Hepatocyte (in vitro differentiated cells): ENCODE measurements around the gene KIFC1. TPM values are rescaled to one million over a fixed set of nuclear protein-coding genes. Genes with fewer than 3 reads are reported as not detected.
"Not testable (repeated sequence)": the region's sequence is repeated elsewhere in the genome, so short reads cannot be mapped to it uniquely, and the experiment has no call there.

ENCODE experiments used
- DNase-seq: peaks from one replicate; pipeline ENCODE4 v3.0.0-alpha.2; 2016; ENCODE audit warnings: low spot score
- H2AFZ ChIP-seq: fragments of 200-600 bp; sonication (generic); 2 replicates; pipeline ENCODE4 v1.6.0; 2016; ENCODE audit warnings: antibody characterized with exemption, mild to moderate bottlenecking
- H3K27ac ChIP-seq: fragments of 200-600 bp; sonication (generic); 2 replicates; pipeline ENCODE4 v1.5.1; 2016; ENCODE audit warnings: mild to moderate bottlenecking
- H3K27me3 ChIP-seq: fragments of 200-600 bp; sonication (generic); 2 replicates; pipeline ENCODE4 v1.6.1; 2016
- H3K36me3 ChIP-seq: fragments of 200-600 bp; sonication (generic); replicated peaks from 2 replicates; pipeline ENCODE4 v1.5.1; 2016; ENCODE audit warnings: low read depth; ENCODE audit not compliant: insufficient read depth
- H3K4me1 ChIP-seq: fragments of 200-600 bp; sonication (generic); 2 replicates; pipeline ENCODE4 v1.5.1; 2016; ENCODE audit warnings: mild to moderate bottlenecking, moderate library complexity; ENCODE audit not compliant: insufficient read depth
- H3K4me2 ChIP-seq: fragments of 200-600 bp; sonication (generic); 2 replicates; pipeline ENCODE4 v1.6.0; 2016
- H3K4me3 ChIP-seq: fragments of 200-600 bp; sonication (generic); 2 replicates; pipeline ENCODE4 v1.5.1; 2016; ENCODE audit warnings: mild to moderate bottlenecking
- H3K79me2 ChIP-seq: fragments of 200-600 bp; sonication (generic); 2 replicates; pipeline ENCODE4 v1.6.0; 2017; ENCODE audit warnings: mild to moderate bottlenecking
- H3K9me2 ChIP-seq: fragments of 200-600 bp; sonication (generic); replicated peaks from 2 replicates; pipeline ENCODE4 v1.6.0; 2017; ENCODE audit warnings: mild to moderate bottlenecking; ENCODE audit not compliant: insufficient read depth
- H3K9me3 ChIP-seq: fragments of 200-600 bp; sonication (generic); 2 replicates; pipeline ENCODE4 v1.5.1; 2016; ENCODE audit warnings: low read depth, mild to moderate bottlenecking
- H4K20me1 ChIP-seq: fragments of 200-600 bp; sonication (generic); 2 replicates; pipeline ENCODE4 v1.6.0; 2016; ENCODE audit warnings: mild to moderate bottlenecking; ENCODE audit not compliant: insufficient read depth, poor library complexity, severe bottlenecking
- EZH2 ChIP-seq: fragments of 200-600 bp; sonication (generic); IDR thresholded peaks from 2 replicates; pipeline ENCODE4 v1.6.1; 2016; ENCODE audit warnings: antibody characterized with exemption, mild to moderate bottlenecking, borderline replicate concordance
- EZH2phosphoT487 ChIP-seq: fragments of 200-600 bp; sonication (generic); IDR thresholded peaks from one replicate; pipeline ENCODE4 v1.6.1; 2018; ENCODE audit warnings: antibody characterized with exemption, mild to moderate bottlenecking, low read depth, moderate library complexity; ENCODE audit not compliant: unreplicated experiment, severe bottlenecking
- WGBS: methylation state at CpG from one replicate; pipeline ENCODE4 v1.1.6; 2016; ENCODE audit warnings: low lambda C conversion rate; ENCODE audit errors: missing lambda C conversion rate; 5-methylcytosine and 5-hydroxymethylcytosine counted together
- polyA plus RNA-seq: library from polyadenylated mRNA; unstranded; fragments of >200 nt; fragmentation: Nextera tagmentation; extraction: Ambion mirVana; gene quantifications from 2 replicates; pipeline ENCODE4 v1.2.1, GENCODE V29; 2016
- total RNA-seq: library from RNA; depleted of rRNA; stranded (reverse); fragments of >200 nt; gene quantifications from 2 replicates; pipeline ENCODE4 v1.2.3, GENCODE V29; 2014
- TF ChIP-seq, protein P1 (sequence below): fragments of 200-600 bp; sonication (generic); IDR thresholded peaks from 2 replicates; pipeline ENCODE4 v1.5.1; 2016; ENCODE audit warnings: antibody characterized with exemption, mild to moderate bottlenecking; ENCODE audit not compliant: poor library complexity

Gene KIFC1, protein sequence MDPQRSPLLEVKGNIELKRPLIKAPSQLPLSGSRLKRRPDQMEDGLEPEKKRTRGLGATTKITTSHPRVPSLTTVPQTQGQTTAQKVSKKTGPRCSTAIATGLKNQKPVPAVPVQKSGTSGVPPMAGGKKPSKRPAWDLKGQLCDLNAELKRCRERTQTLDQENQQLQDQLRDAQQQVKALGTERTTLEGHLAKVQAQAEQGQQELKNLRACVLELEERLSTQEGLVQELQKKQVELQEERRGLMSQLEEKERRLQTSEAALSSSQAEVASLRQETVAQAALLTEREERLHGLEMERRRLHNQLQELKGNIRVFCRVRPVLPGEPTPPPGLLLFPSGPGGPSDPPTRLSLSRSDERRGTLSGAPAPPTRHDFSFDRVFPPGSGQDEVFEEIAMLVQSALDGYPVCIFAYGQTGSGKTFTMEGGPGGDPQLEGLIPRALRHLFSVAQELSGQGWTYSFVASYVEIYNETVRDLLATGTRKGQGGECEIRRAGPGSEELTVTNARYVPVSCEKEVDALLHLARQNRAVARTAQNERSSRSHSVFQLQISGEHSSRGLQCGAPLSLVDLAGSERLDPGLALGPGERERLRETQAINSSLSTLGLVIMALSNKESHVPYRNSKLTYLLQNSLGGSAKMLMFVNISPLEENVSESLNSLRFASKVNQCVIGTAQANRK
- total RNA-seq (6.9 and 12.7 TPM in 2 replicates), polyA plus RNA-seq (6.1 and 6.6 TPM in 2 replicates)

GRCh38 chr6:33391278-33391921, at the start of gene KIFC1:
TSS of gene KIFC1 (plus strand) at chr6:33391823. CDS start at chr6:33391986, 163 bp downstream.
- Histone ChIP-seq H3K9me2 (no peaks in the 10 kb centered on the region), H3K9me3 (no peaks in the 10 kb centered on the region), H3K4me1 (no peaks in the 10 kb centered on the region), H3K27ac (peak within 1 kb of the TSS; percentile 93), H4K20me1 (no peaks in the 10 kb centered on the region), H3K4me3 (peak within 1 kb of the TSS; percentile 12), H3K36me3 (no peaks in the 10 kb centered on the region), H3K4me2 (peak within 1 kb of the TSS; percentile 77), H2AFZ (peak within 1 kb of the TSS; percentile 86), H3K27me3 (no peaks in the 10 kb centered on the region), H3K79me2 (peaks cover 41% of the 10 kb centered on the region)
- 1% methylated on average over 66 of the region's 67 CpGs for WGBS
- DNase-seq = peak; percentile 99
- TF ChIP-seq, protein P1, sequence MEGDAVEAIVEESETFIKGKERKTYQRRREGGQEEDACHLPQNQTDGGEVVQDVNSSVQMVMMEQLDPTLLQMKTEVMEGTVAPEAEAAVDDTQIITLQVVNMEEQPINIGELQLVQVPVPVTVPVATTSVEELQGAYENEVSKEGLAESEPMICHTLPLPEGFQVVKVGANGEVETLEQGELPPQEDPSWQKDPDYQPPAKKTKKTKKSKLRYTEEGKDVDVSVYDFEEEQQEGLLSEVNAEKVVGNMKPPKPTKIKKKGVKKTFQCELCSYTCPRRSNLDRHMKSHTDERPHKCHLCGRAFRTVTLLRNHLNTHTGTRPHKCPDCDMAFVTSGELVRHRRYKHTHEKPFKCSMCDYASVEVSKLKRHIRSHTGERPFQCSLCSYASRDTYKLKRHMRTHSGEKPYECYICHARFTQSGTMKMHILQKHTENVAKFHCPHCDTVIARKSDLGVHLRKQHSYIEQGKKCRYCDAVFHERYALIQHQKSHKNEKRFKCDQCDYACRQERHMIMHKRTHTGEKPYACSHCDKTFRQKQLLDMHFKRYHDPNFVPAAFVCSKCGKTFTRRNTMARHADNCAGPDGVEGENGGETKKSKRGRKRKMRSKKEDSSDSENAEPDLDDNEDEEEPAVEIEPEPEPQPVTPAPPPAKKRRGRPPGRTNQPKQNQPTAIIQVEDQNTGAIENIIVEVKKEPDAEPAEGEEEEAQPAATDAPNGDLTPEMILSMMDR = peak; percentile 97
- TF ChIP-seq EZH2 = no peak

GRCh38 chr6:33343606-33343952, 48.0 kb upstream of the KIFC1 start:
- H4K20me1 ChIP-seq, DNase-seq, H3K4me1 ChIP-seq, H3K27me3 ChIP-seq, H3K4me2 ChIP-seq, H3K9me2 ChIP-seq, H3K4me3 ChIP-seq, H3K9me3 ChIP-seq, H2AFZ ChIP-seq, H3K79me2 ChIP-seq, H3K36me3 ChIP-seq, H3K27ac ChIP-seq: not testable (repeated sequence)
- WGBS = 95% methylated on average over 7 of the region's 7 CpGs

DNA sequence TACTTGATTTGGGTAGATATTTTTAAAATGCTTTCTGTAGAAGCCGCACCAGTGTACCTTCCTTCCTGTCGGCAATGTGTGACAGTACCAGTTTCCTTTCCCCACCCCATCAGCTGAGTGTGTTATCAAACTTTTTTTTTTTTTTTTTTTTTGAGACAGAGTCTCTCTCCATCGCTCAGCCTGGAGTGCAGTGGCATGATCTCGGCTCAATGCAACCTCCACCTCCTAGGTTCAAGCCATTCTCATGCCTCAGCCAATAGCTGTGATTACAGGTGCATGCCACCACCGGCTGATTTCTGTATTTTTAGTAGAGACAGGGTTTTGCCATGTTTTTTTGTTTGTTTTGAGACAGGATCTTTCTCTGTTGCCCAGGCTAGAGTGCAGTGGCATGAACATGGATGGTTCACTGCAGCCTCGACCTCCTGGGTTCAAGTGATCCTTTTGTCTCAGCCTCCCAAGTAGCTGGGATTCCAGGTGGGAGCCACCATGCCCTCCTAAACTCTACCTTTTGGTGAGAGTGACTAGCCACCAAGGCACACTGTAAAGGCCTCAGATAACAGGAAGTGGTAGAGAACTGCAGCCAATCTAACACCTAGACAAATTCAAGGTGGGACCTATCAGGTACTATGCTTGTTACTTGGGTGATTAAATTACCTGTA, 47.5 kb upstream of the KIFC1 start:
- no peaks in the 10 kb centered on the region for H3K9me2 ChIP-seq
- DNase-seq = no peak
- H3K36me3 ChIP-seq = no peaks in the 10 kb centered on the region
- 94% methylated on average over 6 of the region's 6 CpGs for WGBS
- peak overlapping the region; percentile 92 for H3K27ac ChIP-seq
- no peaks in the 10 kb centered on the region for H3K79me2 ChIP-seq
- no peak overlapping the region for H3K4me3 ChIP-seq
- no peak overlapping the region for H3K4me2 ChIP-seq
- TF ChIP-seq EZH2phosphoT487 (no peak), EZH2 (no peak)
- TF ChIP-seq, protein P1 = no peak
- H2AFZ ChIP-seq = no peak overlapping the region
- peaks cover 7% of the 10 kb centered on the region for H3K4me1 ChIP-seq
- H4K20me1 ChIP-seq = no peaks in the 10 kb centered on the region
- no peaks in the 10 kb centered on the region for H3K27me3 ChIP-seq
- H3K9me3 ChIP-seq = no peaks in the 10 kb centered on the region
